ENCODE measurements around the gene MAEA. TPM values are rescaled to one million over a fixed set of nuclear protein-coding genes. Genes with fewer than 3 reads are reported as not detected.
A peak's percentile ranks its signal among the peaks of the same experiment; 100 is the strongest.

The MAEA gene
- total and polyA plus RNA-seq, 2 experiments from 2014 or later = 57.3 to 85.0 TPM

DNA sequence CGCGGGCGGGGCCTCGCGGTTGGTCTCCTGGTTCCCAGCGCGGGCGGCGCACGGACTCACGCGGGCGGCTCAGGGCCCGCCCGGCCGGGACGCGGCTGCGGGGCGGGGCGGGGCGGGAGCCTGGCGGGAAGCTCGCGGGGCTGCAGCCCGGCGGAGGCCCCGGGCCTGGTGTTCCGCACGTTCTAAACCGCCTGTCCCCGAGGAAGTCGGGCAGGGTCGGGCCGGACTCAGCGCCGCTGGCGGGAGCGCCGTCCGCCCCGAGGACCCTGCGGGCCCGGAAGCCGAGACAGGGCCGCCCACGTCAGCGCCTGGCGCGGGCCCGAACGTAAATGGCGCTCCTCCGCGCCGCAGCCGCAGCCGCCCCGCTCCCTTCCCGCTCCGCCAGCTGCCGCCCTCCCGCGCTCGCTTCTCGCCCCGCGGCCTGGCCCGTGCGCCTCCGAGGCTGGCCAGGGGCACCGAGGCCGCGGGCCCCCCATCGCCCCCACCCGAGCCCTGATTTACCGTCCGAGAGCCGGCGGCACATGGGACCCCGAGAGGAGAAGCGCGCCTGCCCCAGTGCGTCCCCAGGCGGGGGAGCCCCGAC, 40.5 kb upstream of the MAEA start:
- H3K9me2 ChIP-seq (ENCODE audit: insufficient read depth) = no peaks in the 10 kb centered on the region
- in situ Hi-C loops (cut with MboI) = no loop called here
- peak overlapping the region; percentile 84 for H2AFZ ChIP-seq
- DNase-seq = peak; percentile 97
- 0 out of 2 replicates have a peak, but pooled peaks cover under 1% of the 10 kb centered on the region for H3F3A ChIP-seq (ENCODE audit: insufficient read depth)
- TF ChIP-seq EZH2phosphoT487 (IDR thresholded peaks at IDR 0.05; ENCODE audit: insufficient read depth, low read depth) (no peak), EZH2 (IDR thresholded peaks at IDR 0.05; ENCODE audit: insufficient read depth, poor library complexity, severe bottlenecking) (no peak)
- 1% methylated on average over 48 to 50 of the region's 86 CpGs for WGBS, 2 experiments (ENCODE audit: low coverage in 1 of 2, low lambda C conversion rate in 2 of 2, missing lambda C conversion rate in 2 of 2)
- peak overlapping the region; percentile 79 for H3K4me3 ChIP-seq
- peaks cover 13% of the 10 kb centered on the region; the same call in 1 of the 2 replicates for H3K4me1 ChIP-seq (ENCODE audit: insufficient read depth)
- peak overlapping the region; percentile 86 for H3K27ac ChIP-seq
- peaks cover 58% of the 10 kb centered on the region for H3K79me2 ChIP-seq (ENCODE audit: insufficient read depth)
- H3K9ac ChIP-seq = peak overlapping the region; percentile 90
- no peaks in the 10 kb centered on the region for H3K36me3 ChIP-seq (ENCODE audit: low read depth)
- peak overlapping the region; percentile 89 for H3K4me2 ChIP-seq (ENCODE audit: unreplicated experiment)
- H4K20me1 ChIP-seq (ENCODE audit: insufficient read depth) = no peaks in the 10 kb centered on the region
- no peaks in the 10 kb centered on the region for H3K27me3 ChIP-seq (replicated peaks; ENCODE audit: insufficient read depth)
- H3K9me3 ChIP-seq (ENCODE audit: low read depth) = no peaks in the 10 kb centered on the region

DNA sequence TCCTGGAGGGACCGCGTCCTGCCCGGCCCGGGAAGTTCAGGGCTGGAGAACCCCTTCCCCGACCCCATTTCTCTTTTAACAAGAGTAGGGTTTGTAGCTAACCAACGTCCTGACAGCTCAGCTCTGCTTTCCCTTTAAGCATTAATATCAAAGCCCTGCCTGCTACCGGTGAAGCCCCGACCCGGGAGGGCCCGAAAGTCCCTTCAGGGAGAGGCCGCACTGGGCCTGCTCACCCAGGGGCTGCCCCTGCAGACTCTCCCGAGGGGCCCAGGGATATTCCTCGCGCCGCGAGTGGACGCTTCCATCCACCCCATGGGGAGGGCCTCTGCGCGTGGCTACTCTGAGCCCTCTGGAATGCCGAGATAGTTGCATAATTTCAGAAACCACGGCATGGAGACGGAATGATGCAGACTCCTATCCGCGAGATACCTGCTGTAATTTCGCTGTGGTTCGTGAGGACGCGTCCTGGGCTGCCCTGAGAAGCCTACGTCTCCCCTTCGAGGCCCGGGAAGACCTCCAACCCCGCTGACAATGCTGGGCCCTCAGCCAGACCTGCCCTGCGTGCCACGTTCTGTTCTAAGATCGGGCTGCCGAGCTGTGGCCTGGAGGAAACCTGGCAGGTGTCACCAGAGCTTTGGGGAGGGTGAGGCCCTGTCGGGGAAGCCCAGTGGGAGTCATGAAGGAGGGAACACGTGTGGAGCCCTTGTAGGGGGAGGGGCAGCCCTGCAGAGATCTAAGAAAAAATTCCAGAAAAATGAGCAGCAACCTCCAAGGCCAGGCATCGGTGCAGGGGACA, 39.8 kb upstream of the MAEA start:
- WGBS, 2 experiments (ENCODE audit: low coverage in 1 of 2, low lambda C conversion rate in 2 of 2, missing lambda C conversion rate in 2 of 2) = 20 to 27% methylated on average over 39 of the region's 39 CpGs
- no peaks in the 10 kb centered on the region for H3K9me2 ChIP-seq (ENCODE audit: insufficient read depth)
- DNase-seq = peak; percentile 74
- peak overlapping the region; percentile 89 for H3K4me2 ChIP-seq (ENCODE audit: unreplicated experiment)
- peak overlapping the region; percentile 86 for H3K27ac ChIP-seq
- H3K27me3 ChIP-seq (replicated peaks; ENCODE audit: insufficient read depth) = no peaks in the 10 kb centered on the region
- H3K9me3 ChIP-seq (ENCODE audit: low read depth) = no peaks in the 10 kb centered on the region
- no peak for TF ChIP-seq EZH2 (IDR thresholded peaks at IDR 0.05; ENCODE audit: insufficient read depth, poor library complexity, severe bottlenecking)
- TF ChIP-seq EZH2phosphoT487 (IDR thresholded peaks at IDR 0.05; ENCODE audit: insufficient read depth, low read depth) = no peak
- no peaks in the 10 kb centered on the region for H4K20me1 ChIP-seq (ENCODE audit: insufficient read depth)
- peak overlapping the region; percentile 90 for H3K9ac ChIP-seq
- H3F3A ChIP-seq (ENCODE audit: insufficient read depth) = 0 out of 2 replicates have a peak, but pooled peaks cover 8% of the 10 kb centered on the region
- H3K4me1 ChIP-seq (ENCODE audit: insufficient read depth) = peaks cover 13% of the 10 kb centered on the region; the same call in 1 of the 2 replicates
- no peaks in the 10 kb centered on the region for H3K36me3 ChIP-seq (ENCODE audit: low read depth)
- in situ Hi-C loops (cut with MboI) = no loop called here
- peak overlapping the region; percentile 84 for H2AFZ ChIP-seq
- peak overlapping the region; percentile 79 for H3K4me3 ChIP-seq
- peaks cover 51% of the 10 kb centered on the region for H3K79me2 ChIP-seq (ENCODE audit: insufficient read depth)

DNA sequence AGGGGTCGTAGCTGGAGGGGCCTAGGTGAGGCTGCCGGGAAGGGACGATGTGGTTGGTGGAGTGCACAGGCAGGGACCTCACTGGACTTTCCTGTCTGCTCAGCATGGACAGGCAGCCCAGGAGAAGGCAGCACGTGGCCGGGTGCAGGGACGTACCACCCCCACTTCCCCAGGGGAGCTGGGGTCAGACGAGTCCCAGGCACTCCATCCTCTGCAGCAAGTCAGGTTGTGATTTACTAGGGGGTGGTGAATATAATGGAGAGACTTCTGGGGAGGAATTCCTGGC, 39.2 kb upstream of the MAEA start:
- no peaks in the 10 kb centered on the region for H3K9me3 ChIP-seq (ENCODE audit: low read depth)
- H4K20me1 ChIP-seq (ENCODE audit: insufficient read depth) = no peaks in the 10 kb centered on the region
- no peak overlapping the region for H2AFZ ChIP-seq
- H3K9me2 ChIP-seq (ENCODE audit: insufficient read depth) = no peaks in the 10 kb centered on the region
- no peak for DNase-seq
- H3K9ac ChIP-seq = 0 out of 2 replicates have a peak overlapping the region, but pooled peaks have one; percentile 90
- 97 to 100% methylated on average over 7 of the region's 7 CpGs for WGBS, 2 experiments (ENCODE audit: low coverage in 1 of 2, low lambda C conversion rate in 2 of 2, missing lambda C conversion rate in 2 of 2)
- in situ Hi-C loops (cut with MboI) = no loop called here
- no peak overlapping the region for H3K4me3 ChIP-seq
- no peak overlapping the region for H3K4me2 ChIP-seq (ENCODE audit: unreplicated experiment)
- no peaks in the 10 kb centered on the region for H3K36me3 ChIP-seq (ENCODE audit: low read depth)
- H3K27me3 ChIP-seq (replicated peaks; ENCODE audit: insufficient read depth) = no peaks in the 10 kb centered on the region
- peaks cover 46% of the 10 kb centered on the region for H3K79me2 ChIP-seq (ENCODE audit: insufficient read depth)
- no peak for TF ChIP-seq EZH2phosphoT487 (IDR thresholded peaks at IDR 0.05; ENCODE audit: insufficient read depth, low read depth)
- no peak for TF ChIP-seq EZH2 (IDR thresholded peaks at IDR 0.05; ENCODE audit: insufficient read depth, poor library complexity, severe bottlenecking)
- peaks cover 13% of the 10 kb centered on the region; the same call in 1 of the 2 replicates for H3K4me1 ChIP-seq (ENCODE audit: insufficient read depth)
- peak overlapping the region; percentile 86 for H3K27ac ChIP-seq
- 0 out of 2 replicates have a peak, but pooled peaks cover 12% of the 10 kb centered on the region for H3F3A ChIP-seq (ENCODE audit: insufficient read depth)

DNA sequence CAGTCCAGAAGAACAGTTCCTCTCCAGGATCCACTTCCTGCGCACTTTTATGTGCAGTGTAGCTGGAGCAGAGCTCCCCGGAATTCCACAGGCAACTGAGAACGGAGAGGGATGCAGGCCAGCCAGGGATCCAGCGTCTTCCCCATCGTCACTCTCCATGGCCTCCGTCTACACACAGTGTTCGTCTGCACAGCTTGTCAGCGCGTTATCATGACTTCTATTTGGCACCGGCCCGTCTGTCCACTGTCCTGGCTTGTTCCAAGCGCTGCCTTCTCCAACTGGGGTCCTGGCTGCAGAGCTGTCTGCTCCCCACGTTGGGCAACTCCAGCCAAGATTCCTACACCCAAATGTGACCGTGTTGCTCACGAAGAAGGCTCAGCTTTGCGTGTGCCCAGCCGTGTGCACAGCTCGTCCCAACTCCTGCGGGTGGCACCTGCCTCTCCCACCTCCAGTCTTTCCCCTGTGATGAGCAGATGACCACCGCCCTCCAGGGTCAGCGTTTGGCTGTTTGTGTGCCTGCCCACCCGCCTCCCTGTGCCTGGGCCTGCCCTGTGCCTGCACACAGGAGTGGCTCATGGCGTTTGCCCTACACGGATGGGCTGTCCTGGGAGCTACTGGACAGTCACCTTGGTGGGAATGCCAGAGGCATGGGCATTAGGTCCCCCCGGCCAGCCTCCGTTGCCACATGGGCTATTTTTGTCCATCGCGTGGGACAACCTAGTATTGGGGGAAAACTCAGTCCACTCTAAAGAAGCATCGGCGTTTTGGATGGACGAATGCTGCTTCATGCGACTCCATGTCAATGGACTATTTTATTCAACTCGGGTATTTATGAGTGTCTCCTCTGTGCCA, 38.5 kb upstream of the MAEA start:
- peaks cover 39% of the 10 kb centered on the region for H3K79me2 ChIP-seq (ENCODE audit: insufficient read depth)
- peaks cover 10% of the 10 kb centered on the region; the same call in 1 of the 2 replicates for H3K4me1 ChIP-seq (ENCODE audit: insufficient read depth)
- no peak overlapping the region for H3K9ac ChIP-seq
- WGBS, 2 experiments (ENCODE audit: low coverage in 1 of 2, low lambda C conversion rate in 2 of 2, missing lambda C conversion rate in 2 of 2) = 97 to 98% methylated on average over 33 of the region's 33 CpGs
- H3K27me3 ChIP-seq (replicated peaks; ENCODE audit: insufficient read depth) = no peaks in the 10 kb centered on the region
- no peak for DNase-seq
- no peaks in the 10 kb centered on the region for H3K36me3 ChIP-seq (ENCODE audit: low read depth)
- TF ChIP-seq EZH2 (IDR thresholded peaks at IDR 0.05; ENCODE audit: insufficient read depth, poor library complexity, severe bottlenecking) (no peak), EZH2phosphoT487 (IDR thresholded peaks at IDR 0.05; ENCODE audit: insufficient read depth, low read depth) (no peak)
- H2AFZ ChIP-seq = no peak overlapping the region
- in situ Hi-C loops (cut with MboI) = no loop called here
- no peaks in the 10 kb centered on the region for H3K9me3 ChIP-seq (ENCODE audit: low read depth)
- no peak overlapping the region for H3K4me2 ChIP-seq (ENCODE audit: unreplicated experiment)
- H3K4me3 ChIP-seq = no peak overlapping the region
- no peaks in the 10 kb centered on the region for H4K20me1 ChIP-seq (ENCODE audit: insufficient read depth)
- H3K27ac ChIP-seq = no peak overlapping the region
- no peaks in the 10 kb centered on the region for H3K9me2 ChIP-seq (ENCODE audit: insufficient read depth)
- 0 out of 2 replicates have a peak, but pooled peaks cover 12% of the 10 kb centered on the region for H3F3A ChIP-seq (ENCODE audit: insufficient read depth)
